GM19468 (cell line): ENCODE results near the gene HLCS.
"Not testable (repeated sequence)": the region's sequence is repeated elsewhere in the genome, so short reads cannot be mapped to it uniquely, and the experiment has no call there.

ENCODE experiments used
- ATAC-seq: cut with Tn5 transposase; IDR thresholded peaks from one replicate; pipeline ENCODE4 v1.9.1; 2021; ENCODE audit warnings: mild to moderate bottlenecking, moderate library complexity, moderate number of reproducible peaks; ENCODE audit not compliant: unreplicated experiment; ENCODE audit errors: extremely low read depth

HLCS gene

DNA sequence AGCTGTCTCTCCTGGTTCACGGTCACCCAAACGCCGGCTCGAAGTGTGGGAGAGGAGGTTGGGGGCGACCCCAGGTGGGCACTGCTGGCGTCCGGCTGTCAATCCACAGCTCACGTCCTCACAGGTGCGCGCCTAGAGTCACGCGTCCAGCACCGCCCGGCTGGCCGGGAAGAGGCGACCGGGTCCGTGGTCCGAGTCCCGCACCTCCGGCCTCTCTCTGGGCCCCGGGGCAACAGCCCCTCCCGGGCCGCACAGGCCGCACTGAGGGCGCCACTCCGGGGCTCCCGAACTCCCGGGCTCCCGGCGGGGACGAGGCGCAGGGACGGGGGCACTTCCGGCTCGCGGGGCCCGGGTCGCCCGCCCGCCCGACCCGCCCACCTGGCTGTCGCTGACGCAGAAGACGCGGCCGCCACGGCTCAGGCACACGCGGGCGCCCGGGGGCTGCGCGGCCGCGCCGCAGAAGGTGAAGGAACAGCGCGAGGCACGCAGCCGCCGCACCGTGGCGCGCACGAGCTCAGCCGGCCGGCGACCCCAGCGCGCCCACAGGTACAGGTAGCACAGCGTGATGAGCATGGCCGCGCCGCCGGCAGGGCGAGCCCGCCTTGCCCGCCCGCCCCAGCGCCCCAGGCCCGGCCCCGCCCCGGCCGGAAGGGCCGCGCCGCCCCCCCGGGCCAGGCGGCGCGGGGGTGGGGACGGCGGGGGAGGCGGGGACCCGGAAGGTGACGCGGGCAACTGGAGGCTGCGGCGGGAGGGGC is at the start of gene HLCS:
Gene HLCS, minus strand, starts transcription at position 604 of the 755 bp plus-strand sequence. Its CDS starts 31 bp downstream, at position 573.
- ATAC-seq = peak; percentile 87

DNA sequence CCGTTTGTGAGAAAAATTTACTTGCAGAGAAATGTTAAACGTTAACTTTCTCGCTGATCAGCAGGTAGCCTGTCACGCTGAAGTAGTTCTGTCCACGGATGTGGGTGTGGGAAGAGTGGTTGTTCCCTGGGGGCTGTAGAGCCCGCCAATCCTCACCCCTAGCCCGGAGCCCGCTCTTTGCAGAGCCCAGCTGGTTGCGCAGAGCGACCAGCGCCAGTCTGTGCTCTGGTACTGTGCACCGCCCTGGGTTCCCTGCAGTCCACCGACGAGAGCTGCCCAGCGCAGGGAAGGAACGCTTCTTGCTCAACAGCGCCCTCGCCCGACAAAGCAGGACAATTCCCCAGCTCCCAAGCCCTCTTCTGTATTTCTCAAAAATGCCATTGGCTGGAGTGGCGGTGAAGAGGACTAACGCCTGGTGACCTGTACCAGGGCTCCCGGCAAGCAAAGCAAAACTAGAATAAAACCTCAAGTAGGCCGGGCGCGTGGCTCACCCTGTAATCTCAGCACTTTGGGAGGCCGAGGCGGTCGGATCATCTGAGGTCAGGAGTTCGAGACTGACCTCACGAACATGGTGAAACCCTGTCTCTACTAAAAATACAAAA is 43.4 kb upstream of the HLCS start:
- peak; percentile 75 for ATAC-seq

- ATAC-seq = no peak
Observed at GRCh38 chr21:37008724-37009123, 42.3 kb upstream of the HLCS start.

DNA sequence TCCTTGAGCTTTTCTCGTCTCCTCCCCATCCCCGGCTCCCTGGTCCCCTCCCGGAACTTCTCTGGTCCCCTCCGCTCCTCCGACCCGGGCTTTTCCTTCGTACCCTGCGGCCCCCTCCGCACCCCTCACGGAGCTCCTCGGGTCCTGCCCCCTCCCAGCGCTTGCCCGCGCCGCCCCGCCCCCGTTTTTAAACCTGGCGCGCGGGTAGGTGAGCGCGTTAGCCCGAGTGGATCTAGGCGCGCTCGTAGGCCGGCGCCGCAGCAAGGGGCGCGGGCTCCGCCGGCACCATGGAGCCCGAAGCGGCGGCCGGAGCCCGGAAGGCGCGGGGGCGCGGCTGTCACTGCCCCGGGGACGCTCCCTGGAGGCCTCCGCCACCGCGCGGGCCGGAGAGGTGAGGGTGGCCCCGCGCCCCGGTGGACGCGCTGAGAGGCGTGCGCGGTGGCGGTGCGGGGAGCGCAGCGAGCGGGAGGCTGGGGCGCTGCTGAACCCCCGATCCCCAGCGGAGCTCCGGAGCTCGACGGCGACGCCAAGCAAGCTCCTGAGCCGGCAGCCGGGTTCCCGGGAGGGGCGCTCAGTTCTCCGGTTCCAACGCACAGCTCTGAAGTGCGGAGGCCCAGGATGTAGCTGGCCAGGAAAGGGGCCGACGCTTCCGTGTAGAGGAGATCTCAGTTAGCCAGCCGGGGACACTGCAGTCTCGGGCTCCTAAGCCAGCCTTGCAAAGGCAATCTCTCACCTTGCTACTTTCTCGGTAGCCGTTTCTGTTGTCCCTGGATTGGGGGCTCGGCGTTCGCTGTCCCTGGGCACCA is 40.2 kb upstream of the HLCS start, which contains the start of gene RIPPLY3:
Gene RIPPLY3, plus strand, starts transcription at position 217 of the 806 bp plus-strand sequence. Its CDS starts 71 bp downstream, at position 288.
- ATAC-seq = no peak

DNA sequence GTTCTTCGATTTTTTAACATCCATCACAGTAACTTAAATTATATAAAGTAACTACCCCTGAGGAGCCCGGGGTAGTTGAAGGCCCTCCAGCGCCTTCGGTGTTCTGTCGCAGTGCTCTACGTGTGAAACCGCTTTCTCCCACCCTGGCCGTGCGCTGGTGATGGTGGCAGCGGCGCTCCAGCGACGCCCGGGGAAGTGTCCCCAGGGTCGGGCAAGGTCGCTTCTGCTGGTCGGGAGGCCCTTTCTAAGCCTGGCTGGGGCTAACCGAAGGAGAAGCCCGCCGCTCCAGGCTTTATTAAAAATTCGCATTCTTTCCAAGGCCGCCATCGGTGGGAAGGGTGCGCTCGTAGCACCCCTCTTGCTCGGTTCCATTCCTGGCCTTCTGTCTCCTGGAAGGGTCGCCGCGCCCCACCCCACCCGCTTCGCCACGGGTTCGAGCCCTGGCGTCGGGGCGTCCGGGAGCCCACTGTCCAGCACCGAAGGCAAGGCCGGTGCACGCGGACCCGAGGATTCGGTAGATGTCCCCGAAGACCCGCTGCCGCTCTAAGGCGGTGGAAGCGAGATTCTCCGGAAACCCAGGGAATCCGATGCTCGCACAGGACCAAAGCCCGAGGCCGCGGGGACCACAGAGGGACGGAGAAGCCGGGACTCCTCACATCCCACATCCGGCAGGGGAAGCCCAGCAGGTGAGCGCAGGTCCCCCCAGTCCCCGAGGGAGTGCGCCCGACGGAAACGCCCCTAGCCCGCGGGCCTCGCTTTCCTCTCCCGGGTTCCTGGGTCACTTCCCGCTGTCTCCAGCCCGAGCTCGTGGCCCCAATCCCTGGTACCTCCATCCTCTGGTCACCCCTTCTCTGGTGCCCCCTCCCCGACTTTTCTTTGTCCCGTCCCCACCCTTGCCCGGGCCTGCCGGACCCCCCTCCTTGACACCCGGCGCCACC is 39.3 kb upstream of the HLCS start:
- no peak for ATAC-seq

GRCh38 chr21:37003917-37004316 is 37.4 kb upstream of the HLCS start:
- not testable (repeated sequence) for ATAC-seq

DNA sequence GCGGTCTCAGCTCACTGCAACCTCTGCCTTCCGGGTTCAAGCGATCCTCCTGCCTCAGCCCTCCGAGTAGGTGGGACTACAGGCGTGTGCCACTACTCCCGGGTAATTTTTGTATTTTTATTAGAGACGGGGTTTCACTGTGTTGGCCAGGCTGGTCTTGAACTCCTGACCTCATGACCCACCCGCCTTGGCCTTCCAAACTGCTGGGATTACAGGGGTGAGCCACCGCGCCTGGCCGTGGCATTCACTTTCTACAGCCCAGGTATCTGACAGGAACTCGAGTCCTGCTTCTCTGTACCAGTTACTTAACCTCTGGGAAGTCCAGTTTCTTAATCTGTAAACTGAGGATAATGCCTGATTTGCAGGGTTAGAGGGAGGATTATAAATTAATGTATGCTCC is 36.4 kb upstream of the HLCS start:
- not testable (repeated sequence) for ATAC-seq

- ATAC-seq = no peak
Observed at GRCh38 chr21:37001441-37001840, 35.0 kb upstream of the HLCS start.

GRCh38 chr21:37000381-37000780 is 33.9 kb upstream of the HLCS start:
- ATAC-seq = no peak

- ATAC-seq = no peak
Observed at GRCh38 chr21:36999131-36999898, 32.8 kb upstream of the HLCS start.

GRCh38 chr21:36995285-36995684 is 28.8 kb upstream of the HLCS start:
- not testable (repeated sequence) for ATAC-seq

DNA sequence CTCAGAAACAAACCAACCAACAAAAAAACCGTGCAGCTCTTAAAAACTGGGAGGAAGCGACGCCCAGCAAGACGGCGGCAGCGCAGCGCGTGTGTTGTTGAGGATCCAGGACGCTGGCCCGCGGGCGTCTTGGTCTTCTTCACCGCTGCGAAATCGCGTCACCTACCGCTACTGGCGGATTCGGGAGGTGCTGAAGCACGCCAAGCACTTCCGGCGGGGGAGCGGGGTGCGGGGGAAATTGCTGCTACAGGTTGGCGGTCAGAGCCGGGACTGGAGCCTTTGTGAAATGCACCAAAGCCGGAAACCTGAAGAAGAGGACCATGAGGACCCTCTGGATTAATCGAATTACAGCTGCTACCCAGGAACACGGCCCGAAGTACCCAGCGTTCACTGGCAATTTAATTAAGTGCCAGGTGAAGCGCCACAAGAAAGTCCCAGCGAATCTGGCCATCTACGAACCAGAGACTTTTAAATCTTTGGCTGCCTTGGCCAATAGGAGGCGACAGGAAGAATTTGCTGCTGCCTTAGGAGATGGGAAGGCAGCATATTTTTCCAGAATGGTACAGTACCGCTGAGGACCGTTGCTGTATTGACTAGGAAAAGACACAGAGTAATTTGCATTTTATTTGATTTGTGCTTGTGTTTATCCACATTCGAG is 28.2 kb upstream of the HLCS start:
- ATAC-seq = no peak

DNA sequence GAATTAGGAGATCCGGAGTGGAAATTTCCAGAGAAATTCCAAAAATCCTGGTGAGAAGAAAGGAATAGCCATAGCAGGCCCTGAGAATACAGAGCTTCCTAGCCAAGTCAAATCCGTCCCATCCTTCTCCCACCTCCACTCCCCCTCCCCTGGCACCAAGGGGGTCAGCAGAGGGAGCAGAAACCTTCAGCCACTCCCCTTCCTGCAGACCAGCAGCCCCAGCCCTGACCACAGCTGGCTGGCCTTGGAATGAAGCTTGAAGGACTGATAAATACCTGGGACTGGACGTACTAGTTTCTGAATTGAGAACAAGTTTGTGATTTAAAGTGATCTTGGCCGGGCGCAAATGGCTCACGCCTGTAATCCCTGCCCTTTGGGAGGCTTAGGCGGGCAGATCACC is 26.2 kb upstream of the HLCS start:
- no peak for ATAC-seq

- ATAC-seq = no peak
Observed at GRCh38 chr21:36990508-36991205, 24.2 kb upstream of the HLCS start.

DNA sequence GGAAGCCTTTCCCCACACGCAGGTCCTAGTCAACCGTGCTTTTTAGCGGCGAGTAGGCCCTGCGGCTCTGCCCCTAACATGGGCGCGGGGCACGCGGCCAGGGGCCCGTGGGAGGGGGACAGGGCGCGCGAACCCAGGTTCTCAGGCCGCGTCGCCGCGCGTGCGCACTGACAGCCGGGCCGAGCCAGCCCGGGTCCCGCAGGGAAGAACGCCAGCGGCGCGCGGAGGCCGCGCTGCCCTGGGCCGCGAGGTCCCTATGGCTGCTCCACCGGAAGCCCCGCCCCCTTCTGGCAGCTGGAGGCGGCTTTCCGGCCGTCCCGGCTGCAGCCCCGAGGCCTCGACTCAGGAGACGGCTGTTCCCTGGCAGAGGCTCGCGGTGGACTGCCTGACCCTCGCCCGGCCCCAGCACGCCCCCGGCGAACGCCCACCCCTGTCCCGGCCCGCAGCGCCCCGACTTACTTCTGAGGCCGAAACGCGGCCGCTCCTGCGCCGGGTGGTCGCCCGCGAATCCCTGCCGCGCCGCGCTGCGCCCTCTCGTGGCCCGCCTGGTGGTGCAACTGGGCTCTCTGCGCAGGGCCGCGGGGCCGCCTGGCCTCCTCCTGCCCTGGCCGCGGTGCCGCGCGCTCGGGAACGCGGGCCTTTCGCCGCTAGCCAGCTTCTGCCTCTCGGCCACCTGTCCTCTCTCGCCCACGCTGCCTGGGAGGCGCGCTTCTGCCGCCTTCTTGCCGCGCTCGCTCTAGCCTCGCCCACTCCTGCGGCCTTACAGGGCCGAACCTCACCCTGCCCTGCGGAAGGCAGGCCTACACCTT is 23.4 kb upstream of the HLCS start:
- peak; percentile 84 for ATAC-seq

- ATAC-seq = not testable (repeated sequence)
Observed at GRCh38 chr21:36989199-36989698, 22.8 kb upstream of the HLCS start.

- ATAC-seq = no peak
Observed at GRCh38 chr21:36988536-36988935, 22.1 kb upstream of the HLCS start.
